GM10266 (cell line): ENCODE results near the gene ZFHX3.
A peak's percentile ranks its signal among the peaks of the same experiment; 100 is the strongest.

ENCODE experiments used
- DNase-seq: peaks from one replicate; pipeline ENCODE4 v3.0.0; 2012; ENCODE audit errors: extremely low spot score
- TF ChIP-seq, protein P1 (sequence below): IDR thresholded peaks from 2 replicates; pipeline ENCODE4 v1.5.1; 2012; ENCODE audit warnings: mild to moderate bottlenecking, low read depth; ENCODE audit not compliant: control insufficient read depth, insufficient read depth; ENCODE audit errors: missing control alignments

The ZFHX3 gene

DNA sequence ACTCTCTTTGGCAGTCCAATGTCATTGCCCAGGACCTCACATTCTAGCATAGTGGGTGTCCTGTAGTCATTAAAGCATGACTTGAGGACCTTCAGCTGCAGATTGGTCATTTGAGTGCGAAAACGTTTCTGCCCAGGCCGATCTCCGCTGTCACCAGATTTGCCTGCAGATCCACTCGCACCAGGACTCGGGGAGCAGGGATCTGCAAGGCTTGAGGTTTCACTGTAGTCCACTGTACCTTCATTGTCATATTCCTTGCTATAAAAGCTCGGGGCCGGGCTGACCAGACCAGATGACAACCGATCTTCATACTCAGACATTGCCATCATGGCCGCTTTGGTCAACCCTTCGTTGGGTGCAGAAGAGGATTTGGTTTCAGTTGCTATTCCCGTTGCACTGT is 254.2 kb downstream of the ZFHX3 start:
- DNase-seq, result no peak
- TF ChIP-seq, protein P1, sequence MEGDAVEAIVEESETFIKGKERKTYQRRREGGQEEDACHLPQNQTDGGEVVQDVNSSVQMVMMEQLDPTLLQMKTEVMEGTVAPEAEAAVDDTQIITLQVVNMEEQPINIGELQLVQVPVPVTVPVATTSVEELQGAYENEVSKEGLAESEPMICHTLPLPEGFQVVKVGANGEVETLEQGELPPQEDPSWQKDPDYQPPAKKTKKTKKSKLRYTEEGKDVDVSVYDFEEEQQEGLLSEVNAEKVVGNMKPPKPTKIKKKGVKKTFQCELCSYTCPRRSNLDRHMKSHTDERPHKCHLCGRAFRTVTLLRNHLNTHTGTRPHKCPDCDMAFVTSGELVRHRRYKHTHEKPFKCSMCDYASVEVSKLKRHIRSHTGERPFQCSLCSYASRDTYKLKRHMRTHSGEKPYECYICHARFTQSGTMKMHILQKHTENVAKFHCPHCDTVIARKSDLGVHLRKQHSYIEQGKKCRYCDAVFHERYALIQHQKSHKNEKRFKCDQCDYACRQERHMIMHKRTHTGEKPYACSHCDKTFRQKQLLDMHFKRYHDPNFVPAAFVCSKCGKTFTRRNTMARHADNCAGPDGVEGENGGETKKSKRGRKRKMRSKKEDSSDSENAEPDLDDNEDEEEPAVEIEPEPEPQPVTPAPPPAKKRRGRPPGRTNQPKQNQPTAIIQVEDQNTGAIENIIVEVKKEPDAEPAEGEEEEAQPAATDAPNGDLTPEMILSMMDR, result no peak

DNA sequence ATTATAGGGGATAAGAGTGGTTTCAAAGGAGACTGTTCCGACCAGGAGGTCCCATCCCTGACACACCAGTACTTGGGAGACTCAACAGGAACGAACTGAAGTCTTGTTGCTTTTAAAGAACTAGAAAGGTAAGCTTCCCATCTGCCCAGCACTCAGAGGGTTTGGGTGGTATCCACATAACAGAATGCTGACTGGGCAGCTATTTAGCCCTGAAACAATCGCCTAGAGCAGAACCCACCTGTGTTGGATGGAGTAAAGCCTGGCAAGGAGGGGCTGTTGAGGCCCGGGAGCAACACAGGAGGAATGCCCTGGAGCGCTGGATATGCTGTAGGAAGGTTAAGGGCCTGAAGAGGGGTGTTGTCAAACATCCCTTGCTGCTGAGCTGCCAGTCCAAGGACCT is 254.9 kb downstream of the ZFHX3 start:
- TF ChIP-seq, protein P1, result no peak
- no peak for DNase-seq

- TF ChIP-seq, protein P1, result no peak
- no peak for DNase-seq
These were observed 256.1 kb downstream of the ZFHX3 start for GRCh38 chr16:72791786-72792185.

DNA sequence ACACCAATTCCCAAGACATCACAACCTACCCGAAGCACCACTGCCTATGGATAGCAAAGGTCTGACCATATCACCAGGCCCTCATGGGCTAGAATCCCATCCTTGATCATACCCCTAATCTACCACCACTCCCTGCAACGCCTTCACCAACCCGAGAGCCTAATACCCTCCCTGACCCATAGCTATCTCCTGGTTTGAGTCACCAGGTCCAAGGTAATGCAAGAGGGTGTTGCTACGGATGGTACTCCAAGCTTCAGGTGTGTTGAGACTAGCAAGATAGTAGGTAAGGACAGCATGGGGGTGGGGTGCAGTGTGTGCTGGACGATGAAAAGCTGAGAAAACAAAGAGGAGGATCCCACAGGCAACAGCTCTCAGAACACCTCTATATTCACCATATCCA is 258.0 kb downstream of the ZFHX3 start:
- DNase-seq, result no peak
- TF ChIP-seq, protein P1, result no peak

- TF ChIP-seq, protein P1, result no peak
- DNase-seq, result no peak
These were observed 258.5 kb downstream of the ZFHX3 start for GRCh38 chr16:72789465-72789864.

DNA sequence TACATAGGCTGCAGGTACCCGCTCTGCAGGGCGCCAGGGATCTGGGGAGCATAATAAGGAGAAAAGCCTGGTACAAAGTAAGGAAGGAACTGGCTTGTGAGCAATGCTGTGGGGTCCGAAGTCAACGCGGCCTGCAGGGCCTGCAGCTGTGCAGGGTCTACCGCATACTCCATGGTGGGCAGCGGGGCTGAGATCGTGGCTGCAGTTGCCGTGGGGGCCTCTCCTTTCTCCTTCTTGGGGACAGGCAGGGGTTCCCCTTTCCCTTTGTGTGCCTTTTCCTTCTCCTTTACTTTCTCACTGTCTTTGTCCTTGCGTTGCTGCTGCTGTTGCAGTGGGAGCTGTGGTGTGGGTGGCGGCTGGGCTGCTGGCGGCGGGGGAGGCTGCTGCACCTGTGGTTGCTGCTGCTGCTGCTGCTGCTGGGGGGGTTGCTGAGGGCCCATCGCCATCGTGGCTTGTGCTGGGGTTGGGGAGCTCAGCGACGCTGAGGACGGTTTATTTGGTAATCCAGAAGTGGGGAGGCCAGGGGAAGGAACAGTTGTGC is 259.6 kb downstream of the ZFHX3 start:
- TF ChIP-seq, protein P1, result no peak
- DNase-seq, result no peak

DNA sequence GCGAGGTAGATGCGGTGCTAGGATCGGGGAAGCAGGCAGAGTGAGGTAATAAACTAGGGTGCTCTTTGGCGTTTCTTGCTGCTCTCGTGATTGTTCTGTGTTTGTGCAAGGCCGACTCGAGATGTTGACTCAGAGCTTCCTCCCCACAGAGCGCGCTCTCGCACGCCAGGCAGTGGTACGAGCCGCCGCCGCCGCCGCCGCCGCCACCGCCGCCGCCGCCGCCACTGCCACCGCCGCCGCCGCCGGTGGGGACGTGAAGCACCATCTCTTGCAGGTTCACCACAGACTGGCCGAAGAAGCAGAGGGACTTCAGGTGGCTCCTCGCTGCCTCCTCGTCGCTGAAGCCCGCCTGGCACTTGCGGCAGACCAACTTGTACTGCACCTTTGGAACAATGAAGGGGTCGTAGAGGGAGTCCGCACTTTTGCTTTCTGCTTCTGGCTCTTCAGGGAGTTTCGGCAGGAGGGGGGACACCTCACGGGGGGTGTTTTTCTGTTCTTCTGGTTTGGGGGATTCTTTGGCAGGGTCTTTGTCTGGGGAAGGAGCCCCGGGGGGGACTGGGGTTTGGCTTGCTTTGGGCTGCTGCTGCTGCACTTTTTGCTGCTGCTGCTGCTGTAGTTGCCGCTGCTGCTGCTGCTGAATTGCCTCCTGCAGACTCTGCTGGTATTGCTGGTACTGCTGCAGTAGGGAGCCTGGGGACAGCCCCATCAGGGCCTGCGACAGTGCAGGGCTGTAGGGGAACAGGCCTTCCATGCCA is 260.2 kb downstream of the ZFHX3 start:
- DNase-seq, result peak; percentile 89

More for the DNA sequence above, 260.2 kb downstream of the ZFHX3 start:
- TF ChIP-seq, protein P1, result no peak
